Activated CD4-positive, alpha-beta T cell treated with anti-CD3 and anti-CD28 coated beads for 24 hours (primary cell): ENCODE measurements around the gene SPPL2B.
"Not testable (repeated sequence)": the region's sequence is repeated elsewhere in the genome, so short reads cannot be mapped to it uniquely, and the experiment has no call there.

Experiments used
- DNase-seq, 2 donors: peaks; one replicate each; pipeline ENCODE4 v3.0.0-alpha.2; 2020; ENCODE audit warnings: low read depth in 2 of 2

The SPPL2B gene

GRCh38 chr19:2381148-2381820 lies 52.8 kb downstream of the SPPL2B start:
- no peak for DNase-seq

DNA sequence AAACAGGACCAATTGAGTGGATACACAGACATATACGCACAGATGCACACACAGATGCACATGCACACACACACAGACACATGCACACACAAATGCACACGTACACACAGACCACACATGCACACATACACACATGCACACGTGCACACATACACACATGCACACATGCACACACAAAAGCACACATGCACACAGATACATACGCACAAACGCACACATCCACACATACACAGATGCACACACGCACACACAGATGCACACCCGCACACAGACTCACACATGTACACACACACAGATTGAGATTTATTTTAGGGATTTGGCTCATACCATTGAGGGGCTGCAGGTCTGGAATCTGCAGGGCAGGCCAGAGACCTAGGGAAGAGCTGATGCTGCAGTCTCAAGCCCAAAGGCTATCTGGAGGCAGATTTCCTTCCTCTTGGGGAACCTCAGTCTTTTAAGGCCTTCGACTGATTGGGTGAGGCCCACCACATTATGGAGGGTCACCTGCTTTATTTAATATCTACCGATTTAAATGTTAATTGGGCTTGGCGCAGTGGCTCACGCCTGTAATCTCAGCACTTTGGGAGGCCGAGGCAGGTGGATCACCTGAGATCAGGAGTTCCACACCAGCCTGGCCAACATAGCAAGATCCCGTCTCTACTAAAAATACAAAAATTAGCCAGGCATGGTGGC lies 54.2 kb downstream of the SPPL2B start:
- no peak for DNase-seq

DNA sequence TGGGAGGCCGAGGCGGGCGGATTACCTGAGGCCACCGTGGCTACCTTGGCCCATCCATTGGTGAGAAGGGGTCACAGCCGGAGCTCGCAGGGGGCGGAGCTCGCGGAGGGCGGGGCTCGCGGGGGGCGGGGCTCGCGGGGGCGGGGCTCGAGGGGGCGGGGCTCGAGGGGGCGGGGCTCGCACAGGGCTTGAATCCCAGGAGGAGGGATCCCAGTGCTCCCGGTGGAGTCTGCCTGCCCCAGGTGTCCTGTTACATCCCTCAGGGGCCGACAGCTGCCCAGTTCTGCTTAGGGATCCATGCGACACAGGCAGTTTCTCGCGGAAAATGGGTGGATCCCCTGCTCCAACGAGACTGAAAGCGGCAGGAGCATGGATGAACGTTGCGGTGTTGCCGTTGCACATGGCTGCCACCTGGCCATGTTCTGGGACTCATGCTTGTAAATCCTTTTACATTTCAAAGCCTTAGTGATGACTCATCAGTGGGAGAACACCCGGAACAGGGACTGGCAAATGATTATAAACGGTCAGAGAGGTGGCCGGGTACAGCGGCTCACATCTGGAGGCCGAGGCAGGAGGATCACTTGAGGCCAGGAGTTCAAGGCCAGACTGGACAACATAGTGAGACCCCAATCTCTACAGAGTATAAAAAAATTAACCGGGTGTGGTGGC lies 56.7 kb downstream of the SPPL2B start:
- DNase-seq = no peak

DNA sequence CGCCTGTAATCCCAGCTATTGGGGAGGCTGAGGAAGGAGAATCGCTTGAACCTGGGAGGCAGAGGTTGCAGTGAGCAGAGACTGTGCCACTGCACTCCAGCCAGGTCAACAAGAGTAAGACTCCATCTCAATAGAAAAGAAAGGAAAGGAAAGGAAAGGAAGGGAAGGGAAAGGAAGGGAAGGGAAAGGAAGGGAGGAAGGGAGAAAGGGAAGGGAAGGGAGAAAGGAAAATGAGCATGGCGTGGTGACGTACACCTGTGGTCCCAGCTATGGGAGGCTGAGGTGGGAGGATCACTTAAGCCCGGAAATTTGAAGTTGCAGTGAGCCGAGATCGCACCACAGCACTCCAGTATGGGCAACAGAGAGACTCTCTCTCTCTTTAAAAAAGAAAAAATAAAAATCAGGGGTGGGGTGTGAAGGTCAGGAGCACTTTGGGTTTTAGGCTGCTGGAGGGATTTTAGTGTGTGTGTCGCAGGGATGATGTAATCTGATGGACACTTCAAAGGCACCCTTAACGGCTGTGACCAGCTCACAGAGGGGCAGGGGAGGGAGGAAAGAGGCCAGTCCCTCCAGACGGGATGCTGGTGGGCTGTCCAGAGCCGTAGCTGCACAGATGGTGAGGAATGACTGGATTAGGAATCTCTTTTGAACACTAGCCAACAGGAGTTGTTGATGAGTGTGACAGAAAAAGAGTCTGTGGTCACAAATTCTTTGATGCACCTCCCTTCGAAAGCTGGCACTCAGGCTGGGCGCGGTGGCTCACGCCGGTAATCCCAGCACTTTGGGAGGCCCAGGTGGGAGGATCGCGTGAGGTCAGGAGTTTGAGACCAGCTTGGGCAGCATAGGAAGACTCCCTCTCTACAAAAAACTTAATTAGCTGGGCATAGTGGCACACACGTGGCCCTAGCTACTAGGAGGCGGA lies 59.1 kb downstream of the SPPL2B start:
- DNase-seq = no peak

DNA sequence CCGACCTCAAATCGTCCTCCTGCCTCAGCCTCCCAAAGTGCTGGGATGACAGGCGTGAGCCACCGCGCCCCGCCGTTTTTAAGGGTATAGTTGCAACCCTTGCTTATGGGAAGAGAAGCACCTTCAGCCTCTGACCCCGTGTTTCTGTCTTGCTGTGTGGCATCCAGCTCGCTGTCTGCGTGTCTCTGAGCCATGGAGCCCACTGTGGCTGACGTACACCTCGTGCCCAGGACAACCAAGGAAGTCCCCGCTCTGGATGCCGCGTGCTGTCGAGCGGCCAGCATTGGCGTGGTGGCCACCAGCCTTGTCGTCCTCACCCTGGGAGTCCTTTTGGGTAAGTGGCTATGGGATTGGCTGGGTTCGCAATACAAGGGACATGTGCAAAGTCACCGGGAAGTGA lies 61.1 kb downstream of the SPPL2B start:
- no peak for DNase-seq

DNA sequence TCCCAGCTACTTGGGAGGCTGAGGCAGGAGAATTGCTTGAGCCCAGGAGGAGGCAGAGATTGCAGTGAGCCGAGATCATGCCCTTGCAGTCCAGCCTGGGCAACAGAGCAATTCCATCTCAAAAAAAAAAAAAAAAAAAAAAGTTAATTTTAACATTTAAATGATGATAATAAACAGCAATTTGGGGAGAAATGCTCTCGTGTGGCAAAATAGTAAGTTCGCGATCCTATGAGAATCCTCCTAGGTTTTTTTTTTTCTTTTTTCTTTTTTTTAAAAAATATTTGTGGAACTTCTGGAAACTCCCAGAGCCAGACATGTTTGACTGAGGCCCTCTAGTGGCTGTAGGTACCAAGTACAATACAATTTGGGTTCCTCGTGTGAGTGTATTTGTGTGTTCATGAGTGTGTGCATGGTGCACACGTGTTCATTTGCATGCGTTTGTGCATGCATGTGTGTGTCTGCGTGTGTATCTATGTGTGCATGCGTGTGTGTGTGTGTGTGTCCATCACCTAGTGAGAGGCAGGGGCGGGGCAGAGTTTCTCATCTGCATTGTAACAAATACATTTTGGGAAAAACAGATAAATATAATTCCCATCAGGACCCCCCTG lies 62.7 kb downstream of the SPPL2B start:
- DNase-seq = peak in 1 of 2 donors; percentile 12

DNA sequence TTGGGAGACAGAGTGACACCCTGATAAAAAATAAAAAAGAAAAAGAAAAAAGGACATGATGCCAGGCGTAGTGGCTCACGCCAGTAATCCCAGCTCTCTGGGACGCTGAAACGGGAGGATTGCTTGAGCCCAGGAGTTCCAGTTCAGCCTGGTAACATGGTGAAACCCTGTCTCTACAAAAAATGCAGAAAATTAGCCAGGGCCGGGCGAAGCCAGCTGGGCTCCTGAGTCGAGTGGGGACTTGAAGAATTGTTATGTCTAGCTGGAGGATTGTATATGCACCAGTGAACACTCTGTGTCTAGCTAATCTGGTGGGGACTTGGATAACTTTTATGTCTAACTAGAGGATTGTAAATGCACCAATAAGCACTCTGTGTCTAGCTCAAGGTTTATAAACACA lies 63.9 kb downstream of the SPPL2B start:
- no peak for DNase-seq

DNA sequence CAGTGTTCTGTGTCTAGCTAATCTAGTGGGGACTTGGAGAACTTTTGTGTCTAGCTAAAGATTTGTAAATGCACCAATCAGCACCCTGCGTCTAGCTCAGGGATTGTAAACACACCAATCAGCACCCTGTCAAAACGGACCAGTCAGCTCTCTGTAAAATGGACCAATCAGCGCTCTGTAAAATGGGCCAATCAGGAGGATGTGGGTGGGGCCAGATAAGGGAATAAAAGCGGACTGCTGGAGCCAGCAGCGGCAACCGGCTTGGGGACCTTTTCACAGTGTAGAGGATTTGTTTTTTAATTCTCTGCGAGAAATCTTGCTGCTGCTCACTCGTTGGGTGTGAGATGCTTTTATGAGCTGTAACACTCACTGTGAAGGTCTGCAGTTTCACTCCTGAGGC lies 64.4 kb downstream of the SPPL2B start:
- not testable (repeated sequence) for DNase-seq

- DNase-seq = no peak
Measured at GRCh38 chr19:2394054-2394441, 65.6 kb downstream of the SPPL2B start.

DNA sequence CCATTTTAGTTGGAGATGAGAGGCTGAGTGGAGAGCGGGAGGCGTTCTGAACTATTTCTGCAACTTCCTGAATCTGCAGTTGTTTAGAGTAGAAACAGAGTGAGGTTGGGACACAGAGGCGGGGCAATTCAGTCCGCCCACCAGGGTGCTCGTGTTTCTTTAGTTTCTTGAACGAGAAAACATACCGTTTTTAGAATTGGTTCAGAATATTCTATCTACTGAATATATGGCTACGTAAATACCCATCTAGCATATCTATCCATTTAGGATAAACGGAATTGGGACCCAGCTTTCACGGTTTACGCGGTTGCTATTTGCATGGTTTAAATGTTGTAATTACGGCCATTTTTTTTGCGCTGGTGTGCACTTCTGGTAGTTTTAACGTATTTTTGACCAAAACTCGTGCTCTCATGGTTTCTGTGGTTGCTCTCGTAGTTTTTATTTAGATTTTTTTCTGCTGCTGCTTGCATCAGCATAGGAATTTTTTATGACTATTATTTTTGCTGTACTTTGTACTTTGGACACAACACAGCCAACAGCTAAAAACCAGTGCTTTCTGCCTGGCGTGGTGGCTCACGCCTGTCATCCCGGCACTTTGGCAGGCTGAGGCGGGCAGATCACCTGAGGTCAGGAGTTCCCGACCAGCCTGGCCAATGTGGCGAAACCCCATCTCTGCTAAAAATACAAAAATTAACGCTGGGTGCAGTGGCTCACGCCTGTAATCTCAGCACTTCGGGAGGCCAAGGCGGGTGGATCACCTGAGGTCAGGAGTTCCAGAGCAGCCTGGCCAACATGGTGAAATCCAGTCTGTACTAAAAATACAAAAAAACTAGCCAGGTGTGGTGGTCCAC lies 66.2 kb downstream of the SPPL2B start:
- DNase-seq = no peak

GRCh38 chr19:2395293-2395829 lies 66.9 kb downstream of the SPPL2B start:
- not testable (repeated sequence) for DNase-seq

DNA sequence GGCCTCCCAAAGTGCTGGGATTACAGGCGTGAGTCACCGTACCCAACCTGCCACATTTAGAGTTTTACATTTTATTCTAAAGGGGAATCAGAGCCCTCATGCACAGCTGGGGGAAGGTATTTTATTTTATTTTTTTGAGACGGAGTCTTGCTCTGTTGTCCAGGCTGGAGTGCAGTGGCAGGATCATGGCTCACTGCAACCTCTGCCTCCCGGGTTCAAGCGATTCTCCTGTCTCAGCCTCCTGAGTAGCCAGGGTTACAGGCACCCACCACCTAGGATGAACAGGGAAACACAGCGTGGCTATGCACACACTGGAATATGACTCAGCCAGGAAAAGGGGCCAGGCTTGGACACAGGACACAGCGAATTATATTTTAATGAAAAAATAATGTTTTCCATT lies 68.7 kb downstream of the SPPL2B start:
- not testable (repeated sequence) for DNase-seq

DNA sequence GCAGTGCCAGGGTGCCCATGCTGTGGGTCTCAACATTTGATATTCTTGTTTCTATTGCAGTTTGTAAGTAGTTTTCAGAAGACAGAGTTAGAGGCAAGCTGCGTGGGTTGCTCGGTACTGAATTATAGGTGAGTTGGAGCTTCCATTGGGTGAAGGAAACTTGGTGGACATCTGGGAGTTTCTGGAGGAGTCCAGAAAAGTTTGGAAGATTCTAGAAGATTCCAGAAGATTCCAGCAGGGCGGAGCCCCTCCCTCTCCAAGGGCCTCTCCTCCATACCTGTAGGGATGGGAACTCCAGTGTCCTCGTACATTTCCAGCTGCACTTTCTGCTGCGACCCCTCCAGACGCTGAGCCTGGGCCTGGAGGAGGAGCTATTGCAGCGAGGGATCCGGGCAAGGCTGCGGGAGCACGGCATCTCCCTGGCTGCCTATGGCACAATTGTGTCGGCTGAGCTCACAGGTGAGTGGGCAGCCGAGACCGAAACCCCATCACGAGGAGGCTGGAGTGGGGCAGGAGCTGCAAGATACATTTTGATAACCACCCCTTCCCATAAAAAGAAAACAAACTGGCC lies 70.3 kb downstream of the SPPL2B start:
- DNase-seq = no peak

DNA sequence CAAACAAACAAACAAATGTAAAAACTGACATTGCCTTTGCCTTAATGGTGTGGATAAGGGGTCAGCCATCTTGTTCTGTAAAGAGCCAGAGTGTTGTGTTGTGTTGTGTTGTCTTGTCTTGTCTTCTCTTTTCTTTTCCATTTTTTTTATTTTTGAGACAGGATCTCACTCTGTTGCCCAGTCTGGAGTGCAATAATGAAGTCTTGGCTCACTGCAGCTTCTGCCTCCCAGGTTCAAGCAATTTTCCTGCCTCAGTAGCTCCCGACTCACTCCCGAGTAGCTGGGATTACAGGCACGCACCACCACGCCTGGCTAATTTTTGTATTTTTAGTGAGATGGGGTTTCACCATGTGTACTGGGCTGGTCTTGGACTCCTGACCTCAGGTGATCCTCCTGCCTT lies 71.1 kb downstream of the SPPL2B start:
- DNase-seq = no peak
